ENCODE results near the gene SPRR2F.

SPRR2F gene

GRCh38 chr1:153095764-153096163, 17.6 kb downstream of the SPRR2F start (continued):
- TF ChIP-seq PRDM2 (tag by site-specific recombination; IDR thresholded peaks at IDR 0.05; ENCODE audit: borderline replicate concordance), result no peak
- TF ChIP-seq GFI1B (tag by site-specific recombination; IDR thresholded peaks at IDR 0.05), result no peak
- no peak for TF ChIP-seq ZNF280C (tag by site-specific recombination; IDR thresholded peaks at IDR 0.05)
- no peak for TF ChIP-seq ZNF555 (tag by site-specific recombination; conservative IDR thresholded peaks at IDR 0.05)
- TF ChIP-seq SP7 (tag by site-specific recombination; IDR thresholded peaks at IDR 0.05), result no peak
- TF ChIP-seq ZNF341 (tag by site-specific recombination; IDR thresholded peaks at IDR 0.05; ENCODE audit: low read depth), result no peak
- no peak for TF ChIP-seq ZBTB20 (tag by site-specific recombination; IDR thresholded peaks at IDR 0.05)

GRCh38 chr1:153094426-153094825, 18.9 kb downstream of the SPRR2F start, which contains the start of gene SPRR2E:
SPRR2E (minus strand) TSS chr1:153094526; CDS start chr1:153093751, 775 bp downstream.
- Histone ChIP-seq H3K9me3 (ENCODE audit: control insufficient read depth, insufficient read depth, low read depth, low read length) (no peaks in the 10 kb centered on the region), H3K27ac (ENCODE audit: extremely low read depth, low read depth, low read length) (no peak within 1 kb of the TSS), H3K4me1 (ENCODE audit: control insufficient read depth, insufficient read depth, low read length) (no peaks in the 10 kb centered on the region), H3K4me3 (ENCODE audit: low read depth, low read length) (no peak within 1 kb of the TSS), H3K36me3 (ENCODE audit: control insufficient read depth in 2 of 2, insufficient read depth in 1 of 2, low read length in 2 of 2) (no peaks in the 10 kb centered on the region)
- POLR2A ChIA-PET, result no interaction called here
- TF ChIP-seq ZSCAN30 (tag by site-specific recombination; IDR thresholded peaks at IDR 0.05) (no peak), ZNF513 (tag by site-specific recombination; IDR thresholded peaks at IDR 0.05) (no peak), ZNF785 (tag by site-specific recombination; IDR thresholded peaks at IDR 0.05) (no peak), ZBTB44 (tag by site-specific recombination; IDR thresholded peaks at IDR 0.05) (no peak), HIC1 (tag by site-specific recombination; IDR thresholded peaks at IDR 0.05) (no peak), SCRT1 (tag by site-specific recombination; IDR thresholded peaks at IDR 0.05; ENCODE audit: borderline replicate concordance) (no peak), BCL6B (tag by site-specific recombination; IDR thresholded peaks at IDR 0.05) (no peak), PRDM10 (tag by site-specific recombination; IDR thresholded peaks at IDR 0.05) (no peak)
- CTCF ChIA-PET, result no interaction called here
